Thyroid gland (tissue), 4 donors: Measurements from ENCODE around the gene MTHFD1L. TPM values are rescaled to one million over a fixed set of nuclear protein-coding genes. Genes with fewer than 3 reads are reported as not detected.
"Not testable (repeated sequence)": the region's sequence is repeated elsewhere in the genome, so short reads cannot be mapped to it uniquely, and the experiment has no call there.

Source experiments
- DNase-seq, 2 donors: peaks; one replicate each; pipeline ENCODE4 v3.0.0-alpha.2; 2019
- H3K27ac ChIP-seq, 3 donors: fragments of 200-600 bp; sonication (generic); 1 replicate in 2 of 3; 2 replicates in 1 of 3; pipeline ENCODE4 v1.5.1; 2016 to 2019; ENCODE audit warnings: mild to moderate bottlenecking in 1 of 3, moderate library complexity in 1 of 3
- H3K27me3 ChIP-seq: fragments of 200-600 bp; sonication (generic); one replicate; pipeline ENCODE4 v1.5.1; 2019
- H3K36me3 ChIP-seq, 2 donors: fragments of 200-600 bp; sonication (generic); one replicate each; pipeline ENCODE4 v1.5.1; 2016 to 2019
- H3K4me1 ChIP-seq, 2 donors: fragments of 200-600 bp; sonication (generic); one replicate each; pipeline ENCODE4 v1.5.1; 2017 to 2019
- H3K4me3 ChIP-seq, 3 donors: fragments of 200-600 bp; sonication (generic); replicated peaks in 1 of 3; 1 replicate in 2 of 3; 2 replicates in 1 of 3; pipeline ENCODE4 v1.5.1; 2016; ENCODE audit warnings: mild to moderate bottlenecking in 1 of 3
- H3K9me3 ChIP-seq: fragments of 200-600 bp; sonication (generic); one replicate; pipeline ENCODE4 v1.5.1; 2017
- CTCF ChIP-seq, 6 experiments: fragments of 200-600 bp in 3 of 6; fragments of 450-650 bp in 3 of 6; sonication (generic) in 3 of 6; IDR thresholded peaks; one replicate each; pipeline ENCODE4 v1.5.1; 2016 to 2019; ENCODE audit warnings: antibody characterized with exemption in 6 of 6, mild to moderate bottlenecking in 2 of 6, inconsistent platforms in 1 of 6, moderate library complexity in 1 of 6
- POLR2A ChIP-seq, 2 donors: fragments of 450-650 bp; IDR thresholded peaks; one replicate each; pipeline ENCODE4 v1.6.1; 2017; ENCODE audit warnings: antibody characterized with exemption in 2 of 2, mild to moderate bottlenecking in 2 of 2, moderate library complexity in 1 of 2
- WGBS, 2 donors: methylation state at CpG; one replicate each; pipeline ENCODE4 v1.1.5; 2017; 5-methylcytosine and 5-hydroxymethylcytosine counted together
- intact Hi-C: fragments of 100-400 bp; cut with DNase I; formaldehyde crosslinking; loops from one replicate; pipeline ENCODE4 v1.15.1; 2023
- total RNA-seq, 4 donors: library from RNA; depleted of rRNA; stranded (reverse); fragments of >200 nt; gene quantifications; one replicate each; pipeline ENCODE4 v1.2.3, GENCODE V29; 2016

The MTHFD1L gene
- 10 to 100 TPM in 3 of 4 donors, 1 to 10 TPM in 1; 8.7 to 14.6 (median 11.0) TPM for total RNA-seq

- TF ChIP-seq CTCF (IDR thresholded peaks at IDR 0.05), result peak in 5 of 6 experiments; percentile 15 to 77 (median 61)
- TF ChIP-seq POLR2A (IDR thresholded peaks at IDR 0.05), result peak in 1 of 2 donors; percentile 61
- WGBS, 2 donors, result 0% methylated on average over 2 of the region's 82 CpGs; no CpG with 5 or more reads in 1 of the 2 donors
- Histone ChIP-seq H3K4me1 (no peaks in the 10 kb centered on the region), H3K36me3 (no peaks in the 10 kb centered on the region), H3K9me3 (no peaks in the 10 kb centered on the region), H3K4me3 (peak within 1 kb of the TSS; percentile 43 to 79 (median 63)), H3K27me3 (no peaks in the 10 kb centered on the region), H3K27ac (peak within 1 kb of the TSS; percentile 65 to 85 (median 83))
- DNase-seq, result peak; percentile 73 to 79
- intact Hi-C loops, result no loop called here
Measured at GRCh38 chr6:150865406-150866146, at the start of gene MTHFD1L. TSS of gene MTHFD1L (plus strand) at chr6:150865702. CDS start at chr6:150865823, 121 bp downstream.

- intact Hi-C loops, result loop anchor here (10.0 kb wide), 2 partner anchors 212 to 752 kb away; partner anchors contain the start of gene ULBP3
- H3K27ac ChIP-seq, H3K9me3 ChIP-seq, H3K27me3 ChIP-seq, DNase-seq, H3K4me3 ChIP-seq, H3K36me3 ChIP-seq: not testable (repeated sequence)
- H3K4me1 ChIP-seq, result peaks cover 0 to 11% of the 10 kb centered on the region in 2 donors
- 95 to 96% methylated on average over 8 of the region's 8 CpGs for WGBS, 2 donors
Measured at GRCh38 chr6:150816554-150816953, 48.9 kb upstream of the MTHFD1L start.

GRCh38 chr6:150822932-150823331, 42.6 kb upstream of the MTHFD1L start:
- H3K4me1 ChIP-seq, result no peaks in the 10 kb centered on the region
- intact Hi-C loops, result no loop called here
- 91 to 98% methylated on average over 5 of the region's 5 CpGs for WGBS, 2 donors

GRCh38 chr6:150826788-150827187, 38.7 kb upstream of the MTHFD1L start:
- WGBS, 2 donors, result 93 to 95% methylated on average over 5 of the region's 5 CpGs
- H3K4me3 ChIP-seq, result no peak overlapping the region
- H3K27me3 ChIP-seq, result no peaks in the 10 kb centered on the region
- no peaks in the 10 kb centered on the region for H3K36me3 ChIP-seq
- no peak for TF ChIP-seq POLR2A (IDR thresholded peaks at IDR 0.05)
- TF ChIP-seq CTCF (IDR thresholded peaks at IDR 0.05), result no peak
- no peak for DNase-seq
- no peak overlapping the region for H3K27ac ChIP-seq
- H3K4me1 ChIP-seq, result no peaks in the 10 kb centered on the region
- intact Hi-C loops, result no loop called here
- H3K9me3 ChIP-seq, result no peaks in the 10 kb centered on the region

More at GRCh38 chr6:150822932-150823331, 42.6 kb upstream of the MTHFD1L start:
- TF ChIP-seq CTCF (IDR thresholded peaks at IDR 0.05) (no peak), POLR2A (IDR thresholded peaks at IDR 0.05) (no peak)
- DNase-seq, result no peak
- Histone ChIP-seq H3K36me3 (no peaks in the 10 kb centered on the region), H3K27me3 (no peaks in the 10 kb centered on the region), H3K9me3 (no peaks in the 10 kb centered on the region), H3K27ac (no peak overlapping the region), H3K4me3 (no peak overlapping the region)

- 93 to 94% methylated on average over 9 of the region's 9 CpGs for WGBS, 2 donors
- H3K36me3 ChIP-seq, result not testable (repeated sequence)
Measured at GRCh38 chr6:150828107-150828506, 37.4 kb upstream of the MTHFD1L start.

GRCh38 chr6:150830439-150831165, 34.9 kb upstream of the MTHFD1L start:
- Histone ChIP-seq H3K4me3 (no peak overlapping the region), H3K9me3 (no peaks in the 10 kb centered on the region), H3K36me3 (no peaks in the 10 kb centered on the region), H3K4me1 (no peaks in the 10 kb centered on the region), H3K27ac (no peak overlapping the region), H3K27me3 (no peaks in the 10 kb centered on the region)
- 97 to 99% methylated on average over 13 of the region's 13 CpGs for WGBS, 2 donors
- intact Hi-C loops, result no loop called here
- DNase-seq, result no peak
- no peak for TF ChIP-seq POLR2A (IDR thresholded peaks at IDR 0.05)
- no peak for TF ChIP-seq CTCF (IDR thresholded peaks at IDR 0.05)

More at GRCh38 chr6:150828107-150828506, 37.4 kb upstream of the MTHFD1L start:
- H3K9me3 ChIP-seq, DNase-seq, intact Hi-C loops, H3K4me1 ChIP-seq, H3K27me3 ChIP-seq, H3K27ac ChIP-seq, H3K4me3 ChIP-seq: not testable (repeated sequence)
